Measurements from ENCODE around the gene HNF1A.

Gene HNF1A

DNA sequence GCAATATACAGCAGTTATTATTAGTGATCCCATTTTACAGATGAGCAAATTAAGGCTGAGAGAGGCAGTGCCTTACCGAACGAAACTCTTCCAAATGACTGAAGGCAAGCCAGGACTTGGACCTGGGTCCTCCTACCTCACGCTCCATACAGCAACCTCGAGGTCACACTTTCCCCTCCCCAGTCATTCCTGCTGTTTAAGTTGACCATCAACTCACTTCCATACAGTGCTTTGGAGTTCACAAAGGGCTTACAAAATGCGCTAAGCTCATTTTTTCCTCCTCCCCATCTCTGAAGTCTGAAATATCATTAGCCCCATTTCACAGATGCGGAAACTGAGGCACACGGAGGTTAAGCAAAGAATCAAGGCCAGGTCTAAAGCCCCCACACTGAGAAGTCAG lies 4.3 kb downstream of the HNF1A start:
- intact Hi-C loops (cut with DNase I): no loop called here
- no peak for DNase-seq

DNA sequence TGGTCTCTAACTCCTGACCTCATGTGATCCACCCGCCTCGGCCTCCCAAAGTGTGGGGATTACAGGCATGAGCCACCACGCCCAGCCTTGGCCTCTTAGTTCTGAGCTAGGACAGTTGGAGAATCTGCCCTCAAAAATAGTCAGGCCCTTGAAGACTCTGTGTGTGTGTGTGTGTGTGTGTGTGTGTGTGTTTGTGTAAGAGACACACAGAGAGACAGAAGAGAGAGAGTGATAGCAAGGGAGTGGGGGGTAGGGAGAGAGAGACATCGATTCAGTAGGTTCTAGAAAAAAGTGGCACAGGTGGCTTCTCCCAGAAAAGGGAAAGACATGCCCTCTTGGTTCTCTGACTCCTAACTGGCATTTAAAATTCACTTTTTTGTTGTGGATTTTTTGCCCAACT lies 5.4 kb downstream of the HNF1A start:
- intact Hi-C loops (cut with DNase I): no loop called here
- DNase-seq: no peak

DNA sequence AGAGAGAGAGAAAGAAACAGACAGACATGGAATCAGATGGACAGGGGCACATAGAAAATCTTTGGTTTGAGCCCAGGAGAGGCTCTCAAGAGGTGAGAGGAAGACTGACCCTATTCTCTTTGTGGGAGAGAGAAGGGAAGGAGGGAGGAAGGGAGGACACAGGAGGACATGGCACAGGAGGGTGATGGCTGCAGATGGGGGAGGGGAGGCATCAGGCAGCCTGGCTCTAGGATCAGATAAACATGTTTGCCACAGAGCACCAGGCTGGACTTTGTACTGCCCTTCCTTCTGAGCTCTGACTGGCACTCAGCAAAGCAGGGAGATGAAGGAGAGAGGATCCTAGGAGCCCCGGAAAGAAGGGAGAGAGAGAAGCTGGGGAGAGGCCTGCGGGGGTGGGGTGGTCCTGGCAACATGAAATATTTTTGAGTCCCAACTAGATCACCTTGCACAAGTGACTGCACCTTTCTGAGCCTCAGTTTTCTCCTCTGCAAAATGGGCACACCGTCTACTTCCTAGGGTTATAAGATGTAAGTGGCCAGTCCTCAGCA lies 6.1 kb downstream of the HNF1A start:
- no peak for DNase-seq
- intact Hi-C loops (cut with DNase I): no loop called here

DNA sequence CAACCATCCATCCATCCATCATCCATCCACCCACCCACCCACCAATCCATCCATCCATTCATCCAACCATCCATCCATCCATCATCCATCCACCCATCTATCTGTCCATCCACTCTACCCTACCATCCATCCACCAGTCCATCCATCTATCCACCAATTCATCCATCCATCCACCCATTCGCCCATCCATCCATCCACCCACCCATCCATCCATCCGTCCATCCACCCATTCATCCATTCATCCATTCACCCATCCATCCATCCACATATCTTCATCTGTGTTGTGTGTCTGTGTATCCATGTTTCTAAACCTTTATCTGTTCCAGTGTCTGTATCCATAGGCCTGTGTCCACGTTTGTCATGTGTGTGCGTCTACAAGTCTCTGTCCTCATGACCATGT lies 9.9 kb downstream of the HNF1A start:
- intact Hi-C loops (cut with DNase I): no loop called here
- no peak for DNase-seq

DNA sequence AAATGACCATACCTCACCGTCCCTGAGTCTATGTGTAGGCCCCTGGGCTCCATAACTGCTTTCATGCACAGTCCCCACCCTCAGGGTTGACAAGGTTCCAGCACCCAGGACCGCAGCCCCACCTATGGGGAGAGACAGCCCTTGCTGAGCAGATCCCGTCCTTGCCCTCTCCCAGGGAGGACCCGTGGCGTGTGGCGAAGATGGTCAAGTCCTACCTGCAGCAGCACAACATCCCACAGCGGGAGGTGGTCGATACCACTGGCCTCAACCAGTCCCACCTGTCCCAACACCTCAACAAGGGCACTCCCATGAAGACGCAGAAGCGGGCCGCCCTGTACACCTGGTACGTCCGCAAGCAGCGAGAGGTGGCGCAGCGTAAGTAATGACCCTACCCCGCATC lies 10.3 kb downstream of the HNF1A start:
- intact Hi-C loops (cut with DNase I): no loop called here
- DNase-seq: no peak

DNA sequence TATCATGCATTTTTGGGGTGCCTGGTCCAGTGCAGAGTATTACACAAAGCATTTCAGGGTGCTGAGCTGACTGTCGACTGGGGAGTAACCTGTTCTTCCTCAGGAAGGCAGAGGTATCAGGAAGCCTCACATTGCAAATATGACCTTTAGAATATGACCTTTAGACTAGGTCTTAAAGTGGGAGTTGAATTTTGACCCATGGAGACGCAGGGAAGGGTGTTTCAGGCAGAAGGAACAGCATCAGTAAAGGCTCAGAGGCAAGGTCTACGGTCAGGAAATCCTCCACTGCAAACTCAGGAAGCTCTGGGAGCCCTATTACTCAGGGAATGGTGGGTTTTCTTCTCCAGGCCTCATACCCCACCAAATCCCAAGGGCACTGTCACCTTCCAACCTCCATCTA lies 11.3 kb downstream of the HNF1A start:
- intact Hi-C loops (cut with DNase I): no loop called here
- no peak for DNase-seq

DNA sequence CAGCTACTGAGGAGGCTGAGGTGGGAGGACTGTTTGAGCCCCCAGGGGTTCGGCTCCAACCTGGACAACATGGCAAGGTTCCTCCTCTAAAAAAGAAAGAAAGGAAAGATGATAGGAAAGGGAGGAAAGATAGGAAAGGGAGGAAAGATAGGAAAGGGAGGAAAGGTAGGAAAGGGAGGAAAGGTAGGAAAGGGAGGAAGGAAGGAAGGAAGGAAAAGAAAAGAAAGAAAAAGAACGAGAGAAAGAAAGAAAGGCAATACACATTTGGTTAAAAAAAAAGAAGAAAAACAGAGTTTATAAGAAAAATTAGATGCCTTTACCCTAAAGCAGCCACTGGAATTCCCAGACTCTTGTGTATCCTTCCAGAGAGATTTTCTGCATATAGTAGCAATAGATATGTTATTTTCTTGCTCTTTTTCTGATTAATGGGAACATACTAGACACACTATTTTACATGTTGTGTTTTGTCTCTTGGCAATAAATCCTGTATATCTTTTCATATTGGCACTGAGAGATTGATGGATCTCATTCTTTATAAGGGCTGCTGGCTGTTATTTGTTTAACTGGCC lies 12.2 kb downstream of the HNF1A start:
- intact Hi-C loops (cut with DNase I): no loop called here
- no peak for DNase-seq

DNA sequence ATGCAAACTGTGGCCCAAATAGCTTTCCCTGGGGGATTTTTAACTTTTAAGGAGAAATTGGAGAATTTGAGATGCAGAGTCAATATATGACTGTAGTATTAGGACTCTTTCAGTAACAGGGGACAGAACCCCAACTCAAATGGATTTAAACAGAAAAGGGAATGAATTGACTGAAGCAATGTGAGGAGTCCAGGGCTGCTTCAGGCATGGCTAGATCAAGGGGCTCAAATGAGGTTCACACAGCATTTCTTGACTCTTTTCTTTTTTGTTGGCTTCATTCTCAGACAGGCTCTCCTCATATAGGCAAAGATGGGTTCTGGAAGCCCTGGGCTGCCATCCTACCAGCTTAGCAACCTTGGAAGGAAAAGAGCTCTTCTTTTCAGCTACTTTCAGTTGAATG lies 13.6 kb downstream of the HNF1A start:
- intact Hi-C loops (cut with DNase I): no loop called here

GRCh38 chr12:120992989-120993388 lies 14.6 kb downstream of the HNF1A start:
- intact Hi-C loops (cut with DNase I): no loop called here

More for the DNA sequence above, 13.6 kb downstream of the HNF1A start:
- no peak for DNase-seq

GRCh38 chr12:120993496-120993895 lies 15.2 kb downstream of the HNF1A start:
- intact Hi-C loops (cut with DNase I): no loop called here
- no peak for DNase-seq

More at GRCh38 chr12:120992989-120993388, 14.6 kb downstream of the HNF1A start:
- DNase-seq: no peak

GRCh38 chr12:120994059-120994458 lies 15.7 kb downstream of the HNF1A start:
- DNase-seq: no peak
- intact Hi-C loops (cut with DNase I): no loop called here

DNA sequence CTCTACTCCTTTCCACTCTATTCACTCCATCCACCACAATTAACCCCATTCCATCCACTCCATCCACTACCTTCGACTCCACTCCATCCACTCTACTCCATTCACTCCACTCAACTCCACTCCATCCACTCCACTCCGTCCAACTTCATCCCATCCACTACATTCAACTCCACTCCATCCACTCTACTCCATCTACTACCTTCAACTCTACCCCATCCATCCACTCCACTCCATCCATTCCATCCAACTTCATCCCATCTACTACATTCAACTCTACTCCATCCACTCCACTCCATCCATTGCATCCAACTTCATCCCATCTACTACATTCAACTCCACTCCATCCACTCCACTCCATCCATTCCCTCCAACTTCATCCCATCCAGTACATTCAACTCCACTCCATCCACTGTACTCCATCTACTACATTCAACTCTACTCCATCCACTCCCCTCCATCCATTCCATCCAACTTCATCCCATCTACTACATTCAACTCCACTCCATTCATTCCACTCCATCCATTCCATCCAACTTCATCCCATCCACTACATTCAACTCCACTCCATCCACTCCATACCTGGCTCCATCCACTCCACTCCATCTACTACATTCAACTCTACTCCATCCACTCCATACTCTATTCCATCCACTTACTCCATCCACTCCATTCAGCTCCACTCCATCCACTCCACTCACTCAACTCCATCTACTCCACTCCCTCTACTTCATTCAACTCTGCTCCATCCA lies 16.4 kb downstream of the HNF1A start:
- no peak for DNase-seq
- intact Hi-C loops (cut with DNase I): no loop called here

DNA sequence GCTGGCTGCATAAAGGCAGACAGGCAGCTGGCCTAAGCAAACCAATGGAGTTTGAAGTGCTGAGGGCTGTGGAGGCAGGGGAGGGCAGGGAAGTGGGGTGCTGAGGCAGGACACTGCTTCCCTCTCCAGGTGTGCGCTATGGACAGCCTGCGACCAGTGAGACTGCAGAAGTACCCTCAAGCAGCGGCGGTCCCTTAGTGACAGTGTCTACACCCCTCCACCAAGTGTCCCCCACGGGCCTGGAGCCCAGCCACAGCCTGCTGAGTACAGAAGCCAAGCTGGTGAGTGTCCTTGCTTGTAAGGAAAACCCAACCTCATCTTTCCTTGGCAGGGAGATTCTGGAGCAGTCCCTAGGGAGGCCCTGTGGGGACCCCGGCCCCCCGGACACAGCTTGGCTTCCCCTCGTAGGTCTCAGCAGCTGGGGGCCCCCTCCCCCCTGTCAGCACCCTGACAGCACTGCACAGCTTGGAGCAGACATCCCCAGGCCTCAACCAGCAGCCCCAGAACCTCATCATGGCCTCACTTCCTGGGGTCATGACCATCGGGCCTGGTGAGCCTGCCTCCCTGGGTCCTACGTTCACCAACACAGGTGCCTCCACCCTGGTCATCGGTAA lies 17.9 kb downstream of the HNF1A start:
- intact Hi-C loops (cut with DNase I): no loop called here
- DNase-seq: no peak

- intact Hi-C loops (cut with DNase I): no loop called here
- no peak for DNase-seq
These were observed 19.1 kb downstream of the HNF1A start for GRCh38 chr12:120997448-120997847.

DNA sequence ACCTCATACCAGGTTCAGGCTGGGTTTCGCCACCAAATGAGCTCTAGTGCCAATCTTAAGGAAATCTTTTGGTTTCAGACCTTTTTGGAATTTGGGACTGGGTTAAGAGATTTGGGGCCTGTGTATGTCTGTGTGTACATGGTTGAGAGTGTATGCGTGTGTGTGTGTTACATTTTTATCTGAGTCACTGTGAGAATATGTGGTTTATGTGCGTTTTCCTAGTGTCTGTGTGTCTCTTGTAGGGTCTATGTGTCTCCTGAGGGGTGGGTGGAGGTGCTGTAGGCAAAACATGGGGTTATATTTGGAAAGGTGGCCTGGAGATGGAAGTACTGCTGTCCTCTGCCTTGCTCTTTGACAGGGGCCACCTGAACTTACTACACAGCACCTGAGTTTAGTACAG lies 20.1 kb downstream of the HNF1A start:
- intact Hi-C loops (cut with DNase I): no loop called here
- DNase-seq: no peak

DNA sequence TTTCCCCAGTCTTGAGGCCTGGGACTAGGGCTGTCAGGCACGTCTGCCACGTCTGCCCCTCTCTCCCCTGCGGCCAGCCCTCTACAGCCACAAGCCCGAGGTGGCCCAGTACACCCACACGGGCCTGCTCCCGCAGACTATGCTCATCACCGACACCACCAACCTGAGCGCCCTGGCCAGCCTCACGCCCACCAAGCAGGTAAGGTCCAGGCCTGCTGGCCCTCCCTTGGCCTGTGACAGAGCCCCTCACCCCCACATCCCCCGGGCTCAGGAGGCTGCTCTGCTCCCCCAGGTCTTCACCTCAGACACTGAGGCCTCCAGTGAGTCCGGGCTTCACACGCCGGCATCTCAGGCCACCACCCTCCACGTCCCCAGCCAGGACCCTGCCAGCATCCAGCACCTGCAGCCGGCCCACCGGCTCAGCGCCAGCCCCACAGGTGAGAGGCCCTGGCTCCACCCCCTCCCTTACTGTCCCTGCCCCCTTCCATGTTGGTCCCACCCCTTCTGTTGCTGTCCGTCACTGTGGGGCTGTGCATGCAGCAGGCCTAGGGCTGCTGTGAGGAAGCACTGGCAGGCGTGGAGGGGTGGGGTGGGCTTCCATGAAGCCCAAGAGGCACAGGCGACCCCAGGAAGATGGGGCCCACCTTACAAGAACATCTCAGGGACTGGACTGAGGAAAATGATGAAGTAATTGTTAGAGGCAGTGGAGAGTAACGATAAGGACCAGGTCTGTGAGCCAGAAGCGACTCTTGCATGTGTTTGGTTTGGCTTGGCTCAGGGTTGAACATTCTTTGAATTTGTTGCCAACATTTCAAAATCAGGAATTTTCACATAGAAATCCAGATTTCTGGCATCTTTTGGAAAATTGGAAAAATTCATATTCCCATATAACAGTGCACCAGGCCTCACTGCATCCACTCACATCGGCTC lies 21.1 kb downstream of the HNF1A start:
- intact Hi-C loops (cut with DNase I): no loop called here
- DNase-seq: no peak

- DNase-seq: no peak
These were observed 22.2 kb downstream of the HNF1A start for GRCh38 chr12:121000530-121000929.

DNA sequence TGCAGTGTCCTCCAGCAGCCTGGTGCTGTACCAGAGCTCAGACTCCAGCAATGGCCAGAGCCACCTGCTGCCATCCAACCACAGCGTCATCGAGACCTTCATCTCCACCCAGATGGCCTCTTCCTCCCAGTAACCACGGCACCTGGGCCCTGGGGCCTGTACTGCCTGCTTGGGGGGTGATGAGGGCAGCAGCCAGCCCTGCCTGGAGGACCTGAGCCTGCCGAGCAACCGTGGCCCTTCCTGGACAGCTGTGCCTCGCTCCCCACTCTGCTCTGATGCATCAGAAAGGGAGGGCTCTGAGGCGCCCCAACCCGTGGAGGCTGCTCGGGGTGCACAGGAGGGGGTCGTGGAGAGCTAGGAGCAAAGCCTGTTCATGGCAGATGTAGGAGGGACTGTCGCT lies 22.7 kb downstream of the HNF1A start:
- no peak for DNase-seq
- intact Hi-C loops (cut with DNase I): no loop called here

More at GRCh38 chr12:121000530-121000929, 22.2 kb downstream of the HNF1A start:
- intact Hi-C loops (cut with DNase I): no loop called here

- DNase-seq: no peak
- intact Hi-C loops (cut with DNase I): no loop called here
These were observed 23.6 kb downstream of the HNF1A start for GRCh38 chr12:121001841-121002483.
